SH-SY5Y (cell line): ENCODE measurements around the gene B3GNT4.

Experiments
- GATA2 ChIP-seq: IDR thresholded peaks from 2 replicates; pipeline ENCODE4 v1.6.1; 2011; ENCODE audit warnings: mild to moderate bottlenecking, low read depth, low read length
- GATA3 ChIP-seq: IDR thresholded peaks from 2 replicates; pipeline ENCODE4 v1.6.1; 2011; ENCODE audit warnings: low read depth, mild to moderate bottlenecking, low read length, moderate library complexity

Gene B3GNT4

GRCh38 chr12:122201381-122201780 is 2.1 kb upstream of the B3GNT4 start:
- TF ChIP-seq GATA2: no peak

DNA sequence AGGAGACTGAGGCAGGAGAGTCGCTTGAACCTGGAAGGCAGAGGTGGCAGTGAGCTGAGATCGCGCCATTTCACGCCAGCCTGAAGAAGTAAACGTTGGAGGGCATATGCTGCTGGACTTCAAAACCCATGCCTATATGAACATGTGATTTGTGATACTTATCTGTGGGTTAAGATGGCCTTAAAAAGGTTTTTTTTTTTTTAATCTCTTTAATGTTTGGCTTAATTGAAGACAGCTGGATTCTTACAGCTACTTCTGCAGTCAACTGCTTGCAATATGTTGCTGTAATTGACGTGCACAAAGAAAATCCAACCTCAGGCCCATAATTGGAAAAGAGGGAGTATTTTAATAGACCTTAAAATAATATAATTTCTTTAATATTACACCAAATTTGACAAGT is 1.5 kb upstream of the B3GNT4 start:
- no peak for TF ChIP-seq GATA3
- no peak; the same call in 1 of the 2 replicates for TF ChIP-seq GATA2

DNA sequence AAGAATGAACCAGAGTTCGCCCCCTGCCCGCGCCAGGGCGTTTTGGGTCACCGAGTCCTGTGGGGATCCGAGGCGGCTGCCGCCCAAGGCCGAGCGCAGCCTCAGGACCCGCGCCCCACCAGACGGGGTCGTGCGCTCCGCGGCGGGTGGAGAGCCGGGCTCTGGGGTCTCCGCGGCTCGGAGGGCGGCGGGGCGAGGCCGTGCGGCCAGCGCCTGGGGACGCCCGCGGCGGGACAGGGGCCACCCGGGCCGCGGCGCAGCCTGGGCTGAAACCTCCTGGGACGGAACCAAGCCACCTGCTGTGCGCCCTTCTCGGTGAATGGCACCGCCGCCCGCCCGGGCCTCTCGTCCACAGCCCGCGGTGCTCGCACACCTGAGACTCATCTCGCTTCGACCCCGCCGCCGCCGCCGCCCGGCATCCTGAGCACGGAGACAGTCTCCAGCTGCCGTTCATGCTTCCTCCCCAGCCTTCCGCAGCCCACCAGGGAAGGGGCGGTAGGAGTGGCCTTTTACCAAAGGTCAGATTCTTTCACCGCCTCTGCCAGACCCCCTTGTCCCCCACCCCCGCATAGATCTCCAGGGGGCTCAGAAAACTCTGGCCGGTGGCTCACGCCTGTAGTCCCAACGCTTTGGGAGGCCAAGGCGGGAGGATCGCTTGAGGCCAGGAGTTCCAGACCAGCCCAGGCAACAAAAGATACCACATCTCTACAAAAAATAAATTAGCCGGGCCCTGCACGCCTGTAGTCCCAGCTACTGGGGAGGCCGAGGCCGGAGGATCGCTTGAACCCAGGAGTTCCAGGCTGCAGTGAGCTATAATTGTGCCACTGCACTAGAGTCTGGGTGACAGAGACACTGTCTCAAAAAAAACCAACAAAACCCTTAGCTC is 901 bp downstream of the B3GNT4 start:
- TF ChIP-seq GATA3 (no peak), GATA2 (no peak)

DNA sequence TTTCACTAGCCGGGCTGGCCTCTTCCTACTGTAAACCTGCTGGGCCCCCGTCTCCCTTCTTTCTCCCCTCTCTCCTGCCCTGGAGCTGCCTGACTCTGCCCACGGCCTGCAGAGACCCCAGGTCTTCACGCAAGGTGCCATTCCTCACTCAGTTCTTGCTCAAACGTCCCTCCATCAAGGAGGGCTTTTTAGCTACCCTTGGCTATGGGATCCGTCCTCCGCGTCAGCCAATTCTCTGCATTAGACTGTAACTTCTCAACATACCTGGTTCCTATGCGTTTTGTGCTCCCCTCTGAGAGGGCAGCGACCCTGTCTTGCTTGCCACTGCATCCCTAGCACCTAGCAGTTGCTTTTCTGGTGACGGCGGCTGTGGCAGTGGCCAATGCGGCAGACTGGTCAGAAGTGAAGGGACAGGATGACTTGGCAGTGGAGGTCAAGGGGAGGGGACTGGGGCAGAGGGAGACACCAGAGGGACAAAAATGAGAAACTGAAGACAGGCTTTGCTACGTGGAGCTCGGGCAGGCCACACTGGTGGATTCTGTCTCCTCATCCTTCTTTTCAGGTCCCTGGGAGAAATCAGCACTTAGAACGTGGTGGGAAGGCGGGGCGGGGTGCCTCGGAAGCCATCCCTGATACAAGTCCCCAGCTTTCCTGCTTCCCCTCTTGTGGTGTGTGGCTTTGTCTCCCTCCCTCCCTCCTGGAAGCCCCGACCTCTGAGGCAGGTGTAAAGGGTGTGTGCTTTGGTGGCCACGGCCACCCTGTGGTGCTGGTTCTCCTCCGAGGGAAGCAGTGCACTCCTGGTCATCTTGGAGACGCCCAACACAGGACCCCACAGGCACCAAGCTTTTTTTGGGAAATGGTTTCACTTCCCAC is 1.8 kb downstream of the B3GNT4 start:
- no peak for TF ChIP-seq GATA2
- TF ChIP-seq GATA3: no peak

DNA sequence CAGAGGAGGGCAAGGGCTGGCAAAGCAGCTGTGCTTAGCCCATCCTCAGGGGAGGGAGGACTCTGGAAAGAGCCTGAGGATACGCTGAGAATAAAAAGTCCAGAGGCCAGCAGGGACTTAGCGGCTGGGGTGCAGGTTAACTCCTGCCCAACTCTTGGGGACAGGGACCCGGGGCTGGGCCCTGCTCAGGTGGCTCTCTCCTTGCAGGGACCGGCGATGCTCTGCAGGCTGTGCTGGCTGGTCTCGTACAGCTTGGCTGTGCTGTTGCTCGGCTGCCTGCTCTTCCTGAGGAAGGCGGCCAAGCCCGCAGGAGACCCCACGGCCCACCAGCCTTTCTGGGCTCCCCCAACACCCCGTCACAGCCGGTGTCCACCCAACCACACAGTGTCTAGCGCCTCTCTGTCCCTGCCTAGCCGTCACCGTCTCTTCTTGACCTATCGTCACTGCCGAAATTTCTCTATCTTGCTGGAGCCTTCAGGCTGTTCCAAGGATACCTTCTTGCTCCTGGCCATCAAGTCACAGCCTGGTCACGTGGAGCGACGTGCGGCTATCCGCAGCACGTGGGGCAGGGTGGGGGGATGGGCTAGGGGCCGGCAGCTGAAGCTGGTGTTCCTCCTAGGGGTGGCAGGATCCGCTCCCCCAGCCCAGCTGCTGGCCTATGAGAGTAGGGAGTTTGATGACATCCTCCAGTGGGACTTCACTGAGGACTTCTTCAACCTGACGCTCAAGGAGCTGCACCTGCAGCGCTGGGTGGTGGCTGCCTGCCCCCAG is 2.8 kb downstream of the B3GNT4 start:
- TF ChIP-seq GATA2: no peak
- no peak for TF ChIP-seq GATA3

GRCh38 chr12:122206976-122207375 is 3.5 kb downstream of the B3GNT4 start:
- TF ChIP-seq GATA2: no peak
- TF ChIP-seq GATA3: no peak

DNA sequence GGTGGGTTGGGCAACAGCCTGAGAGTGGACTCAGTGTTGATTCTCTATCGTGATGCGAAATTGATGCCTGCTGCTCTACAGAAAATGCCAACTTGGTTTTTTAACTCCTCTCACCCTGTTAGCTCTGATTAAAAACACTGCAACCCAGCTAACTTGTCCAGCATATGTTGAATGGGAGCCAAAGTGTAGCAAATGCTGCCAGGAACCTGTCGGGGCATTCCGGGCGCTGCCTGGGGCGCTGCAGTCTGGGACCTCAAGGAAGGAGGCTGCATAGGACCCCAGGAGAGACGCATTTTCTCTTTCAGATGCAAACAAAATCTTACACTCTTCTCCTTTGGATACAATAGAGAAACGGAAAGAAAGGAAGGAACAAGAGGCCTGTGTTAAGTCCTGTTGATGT is 3.9 kb downstream of the B3GNT4 start:
- no peak for TF ChIP-seq GATA3
- TF ChIP-seq GATA2: no peak

DNA sequence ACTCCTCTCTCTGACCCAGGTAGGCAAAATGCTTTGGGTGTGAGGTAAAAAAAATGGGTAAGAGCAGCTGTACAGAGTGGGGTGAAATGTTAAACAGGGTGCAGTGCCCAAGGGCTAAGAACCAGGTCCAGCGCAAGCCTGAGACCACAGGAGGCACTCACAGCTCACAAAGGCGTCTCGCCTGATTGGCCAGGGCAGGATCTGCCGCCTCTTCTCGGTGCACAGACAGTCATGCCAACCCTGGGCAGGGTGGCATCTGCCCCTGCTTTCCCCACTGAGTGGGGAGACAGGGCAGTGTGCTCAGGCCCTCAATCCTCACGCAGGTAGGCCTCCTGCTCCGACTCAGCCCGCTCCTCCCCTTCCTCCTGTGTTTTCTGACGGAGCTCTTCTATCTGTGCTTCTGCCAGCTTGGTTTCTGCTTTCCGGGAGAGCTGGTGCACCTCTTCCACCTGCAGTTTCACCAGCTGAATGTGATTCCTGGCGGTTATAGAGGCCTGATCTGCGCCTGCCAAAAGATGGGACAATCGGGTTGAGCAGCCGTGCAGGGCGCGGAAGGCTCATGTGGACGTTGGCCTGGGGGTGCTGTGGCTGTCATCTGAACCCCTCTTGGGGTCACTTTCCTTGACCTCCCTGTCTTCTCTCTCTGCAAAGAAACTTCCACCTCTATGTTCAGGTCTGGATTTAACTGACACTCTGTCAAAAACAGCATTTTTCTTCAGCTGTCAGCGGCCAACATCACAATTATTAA is 4.7 kb downstream of the B3GNT4 start:
- TF ChIP-seq GATA3 (no peak), GATA2 (no peak)

DNA sequence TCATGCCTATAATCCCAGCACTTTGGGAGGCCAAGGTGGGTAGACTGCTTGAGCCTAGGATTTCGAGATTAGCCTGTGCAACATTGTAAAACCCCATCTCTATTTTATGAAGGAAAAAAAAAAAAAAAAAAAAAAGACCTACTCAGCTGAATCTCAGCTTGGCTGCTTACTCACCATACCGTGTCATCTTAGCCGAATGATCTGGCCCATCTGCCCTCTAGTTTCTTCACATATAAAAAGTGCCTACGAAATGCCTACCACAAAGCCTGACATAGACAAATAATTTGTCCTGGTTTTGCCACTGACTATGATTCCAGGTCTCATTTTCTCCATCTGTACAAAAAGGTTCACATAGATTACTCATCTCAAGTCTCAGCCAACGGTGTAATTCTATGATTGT is 12.3 kb downstream of the B3GNT4 start:
- TF ChIP-seq GATA3 (no peak), GATA2 (no peak)

DNA sequence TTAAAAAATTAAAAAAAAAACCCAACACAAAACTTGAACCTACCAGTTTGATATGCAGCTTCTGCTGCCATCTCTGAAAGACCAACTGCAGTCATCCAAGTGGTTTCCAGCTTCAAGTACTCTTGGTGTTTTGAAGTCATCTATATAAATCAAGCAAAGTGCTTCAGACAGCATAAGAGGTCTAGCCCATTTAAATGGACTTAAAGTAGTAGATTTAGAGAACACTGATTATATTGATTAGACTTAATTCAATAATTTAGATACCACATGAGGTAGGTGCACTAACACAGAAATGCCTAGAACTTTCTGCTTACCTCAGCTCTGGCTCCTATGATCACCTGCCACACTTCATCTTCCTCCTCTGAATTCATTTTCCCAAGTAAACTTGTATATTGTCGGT is 12.9 kb downstream of the B3GNT4 start:
- no peak for TF ChIP-seq GATA3
- no peak for TF ChIP-seq GATA2

- TF ChIP-seq GATA3 (no peak), GATA2 (no peak)
These were observed 22.3 kb downstream of the B3GNT4 start, which contains the start of gene DIABLO for GRCh38 chr12:122225683-122226365. Gene DIABLO (minus strand): TSS chr12:122226052. CDS start chr12:122226014, 38 bp downstream.

- TF ChIP-seq GATA3 (no peak), GATA2 (no peak)
These were observed 23.0 kb downstream of the B3GNT4 start for GRCh38 chr12:122226366-122227125.
